Thyroid gland (tissue), 4 donors: Measurements from ENCODE around the gene PLCB4. TPM values are rescaled to one million over a fixed set of nuclear protein-coding genes. Genes with fewer than 3 reads are reported as not detected.

Experiments
- DNase-seq, 2 donors: peaks; one replicate each; pipeline ENCODE4 v3.0.0-alpha.2; 2019
- H3K27ac ChIP-seq, 3 donors: fragments of 200-600 bp; sonication (generic); 1 replicate in 2 of 3; 2 replicates in 1 of 3; pipeline ENCODE4 v1.5.1; 2016 to 2019; ENCODE audit warnings: mild to moderate bottlenecking in 1 of 3, moderate library complexity in 1 of 3
- H3K27me3 ChIP-seq: fragments of 200-600 bp; sonication (generic); one replicate; pipeline ENCODE4 v1.5.1; 2019
- H3K36me3 ChIP-seq, 2 donors: fragments of 200-600 bp; sonication (generic); one replicate each; pipeline ENCODE4 v1.5.1; 2016 to 2019
- H3K4me1 ChIP-seq, 2 donors: fragments of 200-600 bp; sonication (generic); one replicate each; pipeline ENCODE4 v1.5.1; 2017 to 2019
- H3K4me3 ChIP-seq, 3 donors: fragments of 200-600 bp; sonication (generic); replicated peaks in 1 of 3; 1 replicate in 2 of 3; 2 replicates in 1 of 3; pipeline ENCODE4 v1.5.1; 2016; ENCODE audit warnings: mild to moderate bottlenecking in 1 of 3
- H3K9me3 ChIP-seq: fragments of 200-600 bp; sonication (generic); one replicate; pipeline ENCODE4 v1.5.1; 2017
- POLR2A ChIP-seq, 2 donors: fragments of 450-650 bp; IDR thresholded peaks; one replicate each; pipeline ENCODE4 v1.6.1; 2017; ENCODE audit warnings: antibody characterized with exemption in 2 of 2, mild to moderate bottlenecking in 2 of 2, moderate library complexity in 1 of 2
- WGBS, 2 donors: methylation state at CpG; one replicate each; pipeline ENCODE4 v1.1.5; 2017; 5-methylcytosine and 5-hydroxymethylcytosine counted together
- intact Hi-C: fragments of 100-400 bp; cut with DNase I; formaldehyde crosslinking; loops from one replicate; pipeline ENCODE4 v1.15.1; 2023
- total RNA-seq, 4 donors: library from RNA; depleted of rRNA; stranded (reverse); fragments of >200 nt; gene quantifications; one replicate each; pipeline ENCODE4 v1.2.3, GENCODE V29; 2016
- TF ChIP-seq, protein P1 (sequence below), 6 experiments: fragments of 200-600 bp in 3 of 6; fragments of 450-650 bp in 3 of 6; sonication (generic) in 3 of 6; IDR thresholded peaks; one replicate each; pipeline ENCODE4 v1.5.1; 2016 to 2019; ENCODE audit warnings: antibody characterized with exemption in 6 of 6, mild to moderate bottlenecking in 2 of 6, inconsistent platforms in 1 of 6, moderate library complexity in 1 of 6

The PLCB4 gene
- total RNA-seq, 4 donors from 2014 or later = 50.9 to 77.9 (median 67.9) TPM

DNA sequence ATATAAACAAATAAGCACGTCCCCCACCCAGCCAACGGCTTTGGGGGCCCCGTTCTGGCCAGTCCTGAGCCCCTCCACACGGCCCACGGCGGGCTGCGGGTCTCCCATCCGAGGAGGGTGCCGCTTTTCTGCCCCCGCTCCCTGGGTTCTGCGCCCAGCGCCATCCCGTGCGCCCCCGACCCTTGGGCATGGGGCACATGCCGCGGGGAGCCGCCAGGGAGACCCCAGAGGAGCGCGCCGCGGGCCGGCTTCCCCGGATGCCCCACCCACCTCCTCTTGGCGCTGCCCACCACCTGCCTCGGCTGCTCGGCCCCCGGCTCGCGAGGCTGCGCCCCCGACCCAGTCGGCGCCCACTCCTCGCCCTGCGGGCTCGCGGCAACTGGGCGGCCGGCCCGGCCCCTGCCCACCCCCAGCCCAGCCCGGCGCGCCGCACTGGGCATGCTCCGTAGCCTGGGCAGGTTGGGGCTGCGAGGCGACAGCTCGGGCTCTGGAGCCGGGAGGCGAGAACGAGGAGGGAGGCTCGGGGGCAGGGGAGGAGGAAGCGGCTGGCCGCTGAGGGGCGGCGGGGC, 570 bp upstream of the PLCB4 start:
- Histone ChIP-seq H3K9me3 (no peaks in the 10 kb centered on the region), H3K4me3 (peak overlapping the region; percentile 72 to 77 (median 72)), H3K36me3 (no peaks in the 10 kb centered on the region), H3K27ac (peak overlapping the region; percentile 57 to 80 (median 73)), H3K27me3 (no peaks in the 10 kb centered on the region), H3K4me1 (peaks cover 6 to 24% of the 10 kb centered on the region in 2 donors)
- WGBS, 2 donors = 0 to 2% methylated on average over 8 to 25 of the region's 57 CpGs
- peak; percentile 55 to 56 for DNase-seq
- intact Hi-C loops = no loop called here
- peak in 1 of 2 donors; percentile 49 for TF ChIP-seq POLR2A (IDR thresholded peaks at IDR 0.05)
- TF ChIP-seq, protein P1, sequence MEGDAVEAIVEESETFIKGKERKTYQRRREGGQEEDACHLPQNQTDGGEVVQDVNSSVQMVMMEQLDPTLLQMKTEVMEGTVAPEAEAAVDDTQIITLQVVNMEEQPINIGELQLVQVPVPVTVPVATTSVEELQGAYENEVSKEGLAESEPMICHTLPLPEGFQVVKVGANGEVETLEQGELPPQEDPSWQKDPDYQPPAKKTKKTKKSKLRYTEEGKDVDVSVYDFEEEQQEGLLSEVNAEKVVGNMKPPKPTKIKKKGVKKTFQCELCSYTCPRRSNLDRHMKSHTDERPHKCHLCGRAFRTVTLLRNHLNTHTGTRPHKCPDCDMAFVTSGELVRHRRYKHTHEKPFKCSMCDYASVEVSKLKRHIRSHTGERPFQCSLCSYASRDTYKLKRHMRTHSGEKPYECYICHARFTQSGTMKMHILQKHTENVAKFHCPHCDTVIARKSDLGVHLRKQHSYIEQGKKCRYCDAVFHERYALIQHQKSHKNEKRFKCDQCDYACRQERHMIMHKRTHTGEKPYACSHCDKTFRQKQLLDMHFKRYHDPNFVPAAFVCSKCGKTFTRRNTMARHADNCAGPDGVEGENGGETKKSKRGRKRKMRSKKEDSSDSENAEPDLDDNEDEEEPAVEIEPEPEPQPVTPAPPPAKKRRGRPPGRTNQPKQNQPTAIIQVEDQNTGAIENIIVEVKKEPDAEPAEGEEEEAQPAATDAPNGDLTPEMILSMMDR (IDR thresholded peaks at IDR 0.05) = no peak

DNA sequence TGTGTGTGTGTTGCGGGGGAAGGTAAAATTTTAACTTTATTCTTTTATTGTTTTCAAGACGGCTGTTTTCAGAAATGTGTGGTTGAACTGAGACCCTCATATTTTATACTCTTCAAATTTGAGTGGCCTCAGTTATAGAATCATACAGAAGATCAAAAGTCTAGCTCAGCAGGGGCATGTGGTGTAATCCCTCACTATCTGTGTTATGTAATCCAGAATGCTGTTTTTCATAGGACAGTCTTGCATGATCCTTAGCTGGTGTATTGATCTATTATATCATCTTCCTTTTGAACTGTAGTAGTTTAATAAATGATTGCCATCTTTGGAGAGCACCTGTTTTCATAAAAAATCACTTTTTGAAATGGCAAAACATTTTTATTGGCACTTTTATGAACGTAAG, 1.4 kb downstream of the PLCB4 start:
- Histone ChIP-seq H3K36me3 (no peaks in the 10 kb centered on the region), H3K27me3 (no peaks in the 10 kb centered on the region), H3K4me1 (peaks cover 6 to 33% of the 10 kb centered on the region in 2 donors), H3K27ac (no peak overlapping the region), H3K9me3 (no peaks in the 10 kb centered on the region), H3K4me3 (no peak overlapping the region)
- intact Hi-C loops = no loop called here
- TF ChIP-seq, protein P1 (IDR thresholded peaks at IDR 0.05) = no peak
- TF ChIP-seq POLR2A (IDR thresholded peaks at IDR 0.05) = no peak
- DNase-seq = no peak
- WGBS, 2 donors = 92 to 94% methylated on average over 3 of the region's 3 CpGs

DNA sequence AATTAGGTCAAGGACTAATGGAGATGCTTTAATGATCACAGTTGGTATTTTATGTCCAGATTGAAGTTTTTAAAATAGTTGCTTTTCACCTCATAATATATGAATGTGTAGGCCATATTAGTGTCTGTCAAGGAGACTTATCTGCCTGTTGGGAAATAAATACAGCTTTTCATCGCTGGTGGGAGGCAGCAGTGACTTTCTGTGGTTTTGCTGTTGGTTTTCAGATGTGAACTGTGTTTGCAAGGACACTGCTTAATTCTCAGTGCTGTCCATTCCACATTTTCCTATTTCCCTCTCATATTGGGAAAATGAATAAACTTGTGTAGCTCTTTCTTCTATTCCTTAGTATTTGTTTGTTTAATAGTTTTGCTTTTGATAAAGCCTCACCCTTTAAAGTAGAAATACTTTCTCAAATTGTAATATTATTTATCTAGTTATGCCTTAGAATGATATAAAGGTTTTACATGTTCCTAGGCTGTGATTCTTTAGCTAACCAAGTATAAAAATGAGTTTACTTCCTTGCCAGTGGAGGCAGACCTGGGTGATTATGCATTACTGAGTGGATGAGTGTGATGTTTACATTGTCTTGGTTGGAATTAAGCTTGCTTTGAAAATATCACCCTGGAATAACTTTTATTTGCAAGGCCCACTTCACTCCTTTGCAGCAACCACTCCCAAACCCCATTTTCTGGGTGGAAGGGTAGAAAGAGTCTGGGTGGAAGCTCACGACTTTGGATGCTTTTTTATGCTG, 3.3 kb downstream of the PLCB4 start:
- no peak overlapping the region for H3K27ac ChIP-seq
- intact Hi-C loops = no loop called here
- H3K4me3 ChIP-seq = no peak overlapping the region
- WGBS, 2 donors = 63% methylated on average over 2 of the region's 2 CpGs
- TF ChIP-seq, protein P1 (IDR thresholded peaks at IDR 0.05) = peak in 2 of 6 experiments; percentile 10 to 11
- no peak for TF ChIP-seq POLR2A (IDR thresholded peaks at IDR 0.05)
- no peak for DNase-seq
- H3K9me3 ChIP-seq = no peaks in the 10 kb centered on the region
- H3K36me3 ChIP-seq = no peaks in the 10 kb centered on the region
- H3K27me3 ChIP-seq = no peaks in the 10 kb centered on the region
- H3K4me1 ChIP-seq = peaks cover 6 to 35% of the 10 kb centered on the region in 2 donors

DNA sequence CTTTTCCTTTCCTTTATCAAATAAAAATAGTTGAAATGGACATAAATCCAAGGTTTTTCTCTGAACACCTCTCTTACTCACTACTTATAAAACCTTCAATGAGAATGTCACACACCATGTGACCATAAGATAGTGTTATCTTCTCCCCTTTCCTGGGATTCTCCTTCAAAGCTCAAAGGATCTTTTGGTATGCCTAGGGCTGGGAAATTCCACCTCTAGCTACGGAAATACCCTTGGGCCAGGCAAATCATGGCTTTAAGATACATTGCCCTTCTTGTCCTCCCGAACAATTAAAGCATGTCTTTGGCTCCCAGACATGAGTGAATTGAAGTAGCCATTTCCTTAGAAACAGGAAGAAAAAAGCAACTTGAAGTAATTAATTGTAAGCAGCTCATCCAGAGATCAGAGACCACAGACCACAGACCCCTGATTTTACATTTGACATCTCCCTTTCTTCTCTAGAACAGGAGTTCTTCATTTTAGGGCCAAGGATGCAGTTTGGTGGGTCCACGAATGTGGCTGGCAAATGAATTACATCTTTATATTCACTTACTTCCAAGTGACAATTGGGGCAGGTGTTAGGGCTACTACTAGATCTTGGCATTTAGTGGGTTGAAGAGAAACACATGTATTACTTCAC, 4.1 kb downstream of the PLCB4 start:
- H3K4me3 ChIP-seq = no peak overlapping the region
- no peak for DNase-seq
- H3K27me3 ChIP-seq = no peaks in the 10 kb centered on the region
- no peaks in the 10 kb centered on the region for H3K36me3 ChIP-seq
- intact Hi-C loops = no loop called here
- no peaks in the 10 kb centered on the region for H3K9me3 ChIP-seq
- H3K27ac ChIP-seq = no peak overlapping the region
- TF ChIP-seq, protein P1 (IDR thresholded peaks at IDR 0.05) = no peak
- no peak for TF ChIP-seq POLR2A (IDR thresholded peaks at IDR 0.05)
- H3K4me1 ChIP-seq = peaks cover 6 to 31% of the 10 kb centered on the region in 2 donors
- WGBS, 2 donors = 86 to 91% methylated on average over 3 of the region's 3 CpGs
